Spleen (tissue), 7 donors: ENCODE results near the gene INTS4.

ENCODE experiments used
- CTCF ChIP-seq, 11 experiments: fragments of 200-600 bp in 7 of 11; fragments of 450-650 bp in 4 of 11; sonication (generic) in 4 of 11; IDR thresholded peaks in 8 of 11; conservative IDR thresholded peaks in 3 of 11; 1 replicate in 7 of 11; 2 replicates in 4 of 11; pipeline versions ENCODE4 v1.4.0 to v1.8.0; 2016 to 2021; ENCODE audit warnings: antibody characterized with exemption in 11 of 11, inconsistent platforms in 4 of 11, mild to moderate bottlenecking in 1 of 11
- POLR2A ChIP-seq, 3 donors: fragments of 450-650 bp; IDR thresholded peaks; one replicate each; pipeline ENCODE4 v1.5.1; 2017; ENCODE audit warnings: antibody characterized with exemption in 3 of 3, mild to moderate bottlenecking in 1 of 3
- POLR2AphosphoS5 ChIP-seq, 3 donors: sonication (generic); formaldehyde crosslinking; IDR thresholded peaks; one replicate each; pipeline ENCODE4 v1.5.1; 2017; ENCODE audit warnings: antibody characterized with exemption in 3 of 3
- donor health status: DM: no; HTN: no; CAD: no; lungs with moderate emphysema.
- donor health status: DM: no; HTN: no; CAD: no.
- donor health status: DM: no; HTN: no; CAD: no.

DNA sequence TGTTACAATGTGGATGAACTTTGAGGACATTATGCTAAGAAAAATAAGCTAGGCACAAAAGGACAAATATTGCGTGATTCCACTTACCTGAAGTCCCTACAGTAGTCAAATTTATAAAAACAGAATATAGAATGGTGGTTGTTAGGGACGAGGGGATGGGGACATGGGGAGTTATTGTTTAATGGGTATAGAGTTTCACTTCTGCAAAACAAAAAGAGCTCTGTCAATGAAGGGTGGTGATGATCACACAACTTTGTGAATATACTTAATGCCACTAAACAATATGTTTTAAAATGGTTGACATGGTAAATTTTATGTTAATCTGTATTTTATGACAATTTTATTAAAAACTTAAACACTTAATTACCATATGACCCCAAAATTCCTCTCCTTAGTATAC, 26.1 kb downstream of the INTS4 start:
- TF ChIP-seq POLR2A (IDR thresholded peaks at IDR 0.05) (no peak), CTCF (IDR thresholded peaks at IDR 0.05 in 8 of 11, conservative IDR thresholded peaks at IDR 0.05 in 3 of 11) (no peak), POLR2AphosphoS5 (IDR thresholded peaks at IDR 0.05) (no peak)
